WTC11 (cell line): ENCODE results near the gene ADAMTS2.

ENCODE experiments used
- PRRX2 ChIP-seq: fragments of 250-450 bp; sonication (Bioruptor Pico); IDR thresholded peaks from 2 replicates; pipeline ENCODE4 v1.8.0; 2021; ENCODE audit warnings: mild to moderate bottlenecking
- SMAD3 ChIP-seq: sonication (generic); formaldehyde crosslinking; IDR thresholded peaks from 2 replicates; pipeline ENCODE4 v1.8.0; 2022; ENCODE audit warnings: missing genetic modification reagents, mild to moderate bottlenecking, borderline replicate concordance
- TF ChIP-seq, protein P1 (sequence below): sonication (generic); formaldehyde crosslinking; IDR thresholded peaks from 2 replicates; pipeline ENCODE4 v1.8.1; 2022; ENCODE audit warnings: low read depth, mild to moderate bottlenecking, moderate library complexity, missing genetic modification reagents, borderline replicate concordance

DNA sequence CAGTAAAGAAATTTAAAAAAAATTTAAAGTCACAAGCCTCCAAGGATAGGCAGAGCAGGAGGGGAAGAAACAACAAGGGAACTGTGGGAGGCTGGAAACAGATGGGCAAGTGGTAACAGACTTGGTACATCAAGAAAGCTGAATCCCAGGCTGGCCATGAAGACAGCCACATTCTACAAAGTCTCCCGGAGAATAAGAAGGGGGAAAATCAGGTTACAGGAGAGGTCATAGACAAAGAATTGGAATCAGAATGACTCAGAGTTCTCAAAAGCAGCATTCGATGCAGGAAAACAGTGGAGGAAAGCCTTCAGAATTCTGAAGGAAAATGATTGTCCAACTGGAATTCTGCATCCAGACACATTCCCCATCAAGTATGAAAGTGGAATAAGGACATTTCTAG, 129.7 kb downstream of the ADAMTS2 start:
- no peak for TF ChIP-seq SMAD3
- TF ChIP-seq, protein P1, sequence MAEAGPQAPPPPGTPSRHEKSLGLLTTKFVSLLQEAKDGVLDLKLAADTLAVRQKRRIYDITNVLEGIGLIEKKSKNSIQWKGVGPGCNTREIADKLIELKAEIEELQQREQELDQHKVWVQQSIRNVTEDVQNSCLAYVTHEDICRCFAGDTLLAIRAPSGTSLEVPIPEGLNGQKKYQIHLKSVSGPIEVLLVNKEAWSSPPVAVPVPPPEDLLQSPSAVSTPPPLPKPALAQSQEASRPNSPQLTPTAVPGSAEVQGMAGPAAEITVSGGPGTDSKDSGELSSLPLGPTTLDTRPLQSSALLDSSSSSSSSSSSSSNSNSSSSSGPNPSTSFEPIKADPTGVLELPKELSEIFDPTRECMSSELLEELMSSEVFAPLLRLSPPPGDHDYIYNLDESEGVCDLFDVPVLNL (CRISPR knock-in tag) = no peak
- no peak for TF ChIP-seq PRRX2 (CRISPR knock-in tag)
